ENCODE results near the gene DNER. TPM values are rescaled to one million over a fixed set of nuclear protein-coding genes. Genes with fewer than 3 reads are reported as not detected.
A peak's percentile ranks its signal among the peaks of the same experiment; 100 is the strongest.

The DNER gene
- total RNA-seq, 1 donor from 2014 or later, result 1.8 TPM

DNA sequence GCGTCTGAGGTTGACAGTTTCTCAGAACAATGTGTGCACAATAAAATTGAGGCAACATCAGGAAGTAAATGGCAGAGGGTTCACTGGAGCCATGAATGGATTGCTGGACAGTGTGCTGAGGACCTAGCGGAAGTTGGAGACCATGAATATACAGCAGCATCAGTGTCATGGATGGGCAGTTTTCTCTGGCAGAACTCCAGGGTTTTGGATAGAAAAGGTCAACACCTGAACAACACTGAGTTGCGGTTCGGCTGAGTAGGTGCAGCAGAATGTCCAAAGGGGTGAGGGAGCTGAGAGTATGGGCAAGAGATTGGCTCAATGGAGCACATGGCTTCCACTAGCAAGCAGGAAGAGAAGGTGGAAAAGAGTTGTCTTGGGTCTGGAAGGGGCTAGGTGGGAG, 73.7 kb downstream of the DNER start:
- FAIRE-seq, result no peak
- TF ChIP-seq, protein P1, sequence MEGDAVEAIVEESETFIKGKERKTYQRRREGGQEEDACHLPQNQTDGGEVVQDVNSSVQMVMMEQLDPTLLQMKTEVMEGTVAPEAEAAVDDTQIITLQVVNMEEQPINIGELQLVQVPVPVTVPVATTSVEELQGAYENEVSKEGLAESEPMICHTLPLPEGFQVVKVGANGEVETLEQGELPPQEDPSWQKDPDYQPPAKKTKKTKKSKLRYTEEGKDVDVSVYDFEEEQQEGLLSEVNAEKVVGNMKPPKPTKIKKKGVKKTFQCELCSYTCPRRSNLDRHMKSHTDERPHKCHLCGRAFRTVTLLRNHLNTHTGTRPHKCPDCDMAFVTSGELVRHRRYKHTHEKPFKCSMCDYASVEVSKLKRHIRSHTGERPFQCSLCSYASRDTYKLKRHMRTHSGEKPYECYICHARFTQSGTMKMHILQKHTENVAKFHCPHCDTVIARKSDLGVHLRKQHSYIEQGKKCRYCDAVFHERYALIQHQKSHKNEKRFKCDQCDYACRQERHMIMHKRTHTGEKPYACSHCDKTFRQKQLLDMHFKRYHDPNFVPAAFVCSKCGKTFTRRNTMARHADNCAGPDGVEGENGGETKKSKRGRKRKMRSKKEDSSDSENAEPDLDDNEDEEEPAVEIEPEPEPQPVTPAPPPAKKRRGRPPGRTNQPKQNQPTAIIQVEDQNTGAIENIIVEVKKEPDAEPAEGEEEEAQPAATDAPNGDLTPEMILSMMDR (IDR thresholded peaks at IDR 0.05; ENCODE audit: insufficient read depth, low read length, severe bottlenecking), result no peak
- DNase-seq (ENCODE audit: low read depth), result no peak

GRCh38 chr2:229636571-229636970, 77.8 kb downstream of the DNER start:
- FAIRE-seq, result no peak
- Histone ChIP-seq H3K36me3 (ENCODE audit: control insufficient read depth, insufficient read depth, low read length) (no peaks in the 10 kb centered on the region), H3K4me3 (ENCODE audit: low read depth, low read length) (no peak overlapping the region), H3K27me3 (ENCODE audit: control insufficient read depth, insufficient read depth, low read length) (no peaks in the 10 kb centered on the region)
- peak; percentile 15 for DNase-seq (ENCODE audit: low read depth)
- TF ChIP-seq, protein P1 (IDR thresholded peaks at IDR 0.05; ENCODE audit: insufficient read depth, low read length, severe bottlenecking), result no peak

More for the DNA sequence above, 73.7 kb downstream of the DNER start:
- no peaks in the 10 kb centered on the region for H3K36me3 ChIP-seq (ENCODE audit: control insufficient read depth, insufficient read depth, low read length)
- no peak overlapping the region for H3K4me3 ChIP-seq (ENCODE audit: low read depth, low read length)
- no peaks in the 10 kb centered on the region for H3K27me3 ChIP-seq (ENCODE audit: control insufficient read depth, insufficient read depth, low read length)

DNA sequence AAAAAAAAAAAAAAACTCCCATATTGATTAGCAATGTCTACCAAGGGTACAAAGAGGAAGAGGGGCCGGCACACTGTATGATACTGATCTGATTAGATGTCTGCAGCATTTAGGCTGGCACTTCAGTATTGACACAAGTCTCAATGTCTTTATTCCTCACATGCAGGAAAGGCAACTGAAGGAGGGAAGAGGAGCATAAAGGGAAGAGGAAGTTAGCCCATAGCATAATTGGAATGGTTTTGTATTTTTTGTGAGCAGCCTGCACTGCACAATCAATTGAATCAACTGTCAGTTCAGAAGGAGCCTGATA, 79.0 kb downstream of the DNER start:
- Histone ChIP-seq H3K4me3 (ENCODE audit: low read depth, low read length) (no peak overlapping the region), H3K36me3 (ENCODE audit: control insufficient read depth, insufficient read depth, low read length) (no peaks in the 10 kb centered on the region), H3K27me3 (ENCODE audit: control insufficient read depth, insufficient read depth, low read length) (no peaks in the 10 kb centered on the region)
- no peak for FAIRE-seq
- no peak for DNase-seq (ENCODE audit: low read depth)
- TF ChIP-seq, protein P1 (IDR thresholded peaks at IDR 0.05; ENCODE audit: insufficient read depth, low read length, severe bottlenecking), result no peak

GRCh38 chr2:229634601-229635370, 79.6 kb downstream of the DNER start:
- Histone ChIP-seq H3K36me3 (ENCODE audit: control insufficient read depth, insufficient read depth, low read length) (no peaks in the 10 kb centered on the region), H3K4me3 (ENCODE audit: low read depth, low read length) (no peak overlapping the region), H3K27me3 (ENCODE audit: control insufficient read depth, insufficient read depth, low read length) (no peaks in the 10 kb centered on the region)
- DNase-seq (ENCODE audit: low read depth) (no peak), FAIRE-seq (no peak)
- TF ChIP-seq, protein P1 (IDR thresholded peaks at IDR 0.05; ENCODE audit: insufficient read depth, low read length, severe bottlenecking), result no peak

GRCh38 chr2:229633556-229633955, 80.8 kb downstream of the DNER start:
- TF ChIP-seq, protein P1 (IDR thresholded peaks at IDR 0.05; ENCODE audit: insufficient read depth, low read length, severe bottlenecking), result no peak
- Histone ChIP-seq H3K36me3 (ENCODE audit: control insufficient read depth, insufficient read depth, low read length) (no peaks in the 10 kb centered on the region), H3K27me3 (ENCODE audit: control insufficient read depth, insufficient read depth, low read length) (no peaks in the 10 kb centered on the region), H3K4me3 (ENCODE audit: low read depth, low read length) (no peak overlapping the region)
- DNase-seq (ENCODE audit: low read depth) (no peak), FAIRE-seq (no peak)

DNA sequence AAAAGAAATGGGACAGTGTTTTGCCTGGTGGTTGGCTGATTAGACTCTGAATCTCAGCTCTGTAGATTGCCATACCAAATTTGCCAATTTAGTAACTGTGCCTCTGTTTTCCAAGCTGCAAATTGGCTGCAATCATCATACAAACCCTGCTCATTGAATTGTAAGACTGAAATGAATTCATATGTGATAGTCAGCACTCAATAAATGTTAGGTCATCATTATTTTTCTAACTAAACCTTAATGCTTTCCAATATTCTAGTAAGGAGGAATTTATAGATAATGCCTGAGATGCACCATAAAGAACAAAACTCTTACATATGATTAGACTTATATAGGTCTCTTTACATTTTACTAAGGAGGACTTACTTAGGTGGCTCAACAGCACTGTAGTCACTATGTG, 85.3 kb downstream of the DNER start:
- TF ChIP-seq, protein P1 (IDR thresholded peaks at IDR 0.05; ENCODE audit: insufficient read depth, low read length, severe bottlenecking), result no peak
- Histone ChIP-seq H3K36me3 (ENCODE audit: control insufficient read depth, insufficient read depth, low read length) (no peaks in the 10 kb centered on the region), H3K27me3 (ENCODE audit: control insufficient read depth, insufficient read depth, low read length) (no peaks in the 10 kb centered on the region), H3K4me3 (ENCODE audit: low read depth, low read length) (no peak overlapping the region)
- no peak for FAIRE-seq
- no peak for DNase-seq (ENCODE audit: low read depth)

All from bronchial epithelial cell (primary cell).